PC-3 (cell line): ENCODE data around the gene UTS2R.

Experiments
- EZH2 ChIP-seq: fragments of 300-600 bp; sonication (generic); IDR thresholded peaks from one replicate; pipeline ENCODE4 v1.6.1; 2017; ENCODE audit warnings: antibody characterized with exemption, mild to moderate bottlenecking, low read length; ENCODE audit not compliant: unreplicated experiment
- EZH2phosphoT487 ChIP-seq: fragments of 300-600 bp; sonication (generic); IDR thresholded peaks from 2 replicates; pipeline ENCODE4 v1.6.1; 2018; ENCODE audit warnings: mild to moderate bottlenecking, antibody characterized with exemption, low read length, borderline replicate concordance
- TF ChIP-seq, protein P1 (sequence below): fragments of 300-600 bp; sonication (generic); conservative IDR thresholded peaks from 2 replicates; pipeline ENCODE4 v1.5.1; 2017; ENCODE audit warnings: antibody characterized with exemption, low read depth, mild to moderate bottlenecking, low read length

DNA sequence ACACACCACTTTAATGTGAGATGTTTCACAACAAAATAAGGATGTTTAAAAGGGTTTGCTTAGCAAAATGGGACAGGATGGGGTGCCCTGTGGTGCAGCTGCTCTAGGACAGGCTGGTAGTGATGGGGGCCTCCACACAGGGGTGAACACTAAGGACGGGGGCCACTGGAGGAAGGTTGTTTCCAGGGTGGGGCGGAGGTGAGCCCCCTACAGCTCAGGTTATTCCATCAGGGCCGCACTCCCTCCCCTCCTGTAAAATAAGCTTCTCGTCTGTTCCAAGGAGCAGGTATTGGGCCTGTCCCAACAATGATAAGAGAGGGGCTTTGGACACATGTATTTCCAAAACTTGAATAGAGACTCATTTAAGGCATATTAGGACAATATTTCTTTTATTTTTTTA lies 44.7 kb downstream of the UTS2R start:
- TF ChIP-seq, protein P1, sequence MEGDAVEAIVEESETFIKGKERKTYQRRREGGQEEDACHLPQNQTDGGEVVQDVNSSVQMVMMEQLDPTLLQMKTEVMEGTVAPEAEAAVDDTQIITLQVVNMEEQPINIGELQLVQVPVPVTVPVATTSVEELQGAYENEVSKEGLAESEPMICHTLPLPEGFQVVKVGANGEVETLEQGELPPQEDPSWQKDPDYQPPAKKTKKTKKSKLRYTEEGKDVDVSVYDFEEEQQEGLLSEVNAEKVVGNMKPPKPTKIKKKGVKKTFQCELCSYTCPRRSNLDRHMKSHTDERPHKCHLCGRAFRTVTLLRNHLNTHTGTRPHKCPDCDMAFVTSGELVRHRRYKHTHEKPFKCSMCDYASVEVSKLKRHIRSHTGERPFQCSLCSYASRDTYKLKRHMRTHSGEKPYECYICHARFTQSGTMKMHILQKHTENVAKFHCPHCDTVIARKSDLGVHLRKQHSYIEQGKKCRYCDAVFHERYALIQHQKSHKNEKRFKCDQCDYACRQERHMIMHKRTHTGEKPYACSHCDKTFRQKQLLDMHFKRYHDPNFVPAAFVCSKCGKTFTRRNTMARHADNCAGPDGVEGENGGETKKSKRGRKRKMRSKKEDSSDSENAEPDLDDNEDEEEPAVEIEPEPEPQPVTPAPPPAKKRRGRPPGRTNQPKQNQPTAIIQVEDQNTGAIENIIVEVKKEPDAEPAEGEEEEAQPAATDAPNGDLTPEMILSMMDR: no peak
- TF ChIP-seq EZH2 (no peak), EZH2phosphoT487 (no peak)
